HG03135 (cell line): Measurements from ENCODE around the gene ILF3.
A peak's percentile ranks its signal among the peaks of the same experiment; 100 is the strongest.

Experiments
- ATAC-seq: cut with Tn5 transposase; IDR thresholded peaks from one replicate; pipeline ENCODE4 v1.9.1; 2021; ENCODE audit warnings: mild to moderate bottlenecking, moderate library complexity; ENCODE audit not compliant: unreplicated experiment

Gene ILF3

GRCh38 chr19:10694706-10695307, 40.7 kb downstream of the ILF3 start:
- ATAC-seq = no peak

GRCh38 chr19:10695401-10696398, 41.6 kb downstream of the ILF3 start:
- ATAC-seq = peak; percentile 73

GRCh38 chr19:10699650-10700335, 45.6 kb downstream of the ILF3 start:
- ATAC-seq = no peak

DNA sequence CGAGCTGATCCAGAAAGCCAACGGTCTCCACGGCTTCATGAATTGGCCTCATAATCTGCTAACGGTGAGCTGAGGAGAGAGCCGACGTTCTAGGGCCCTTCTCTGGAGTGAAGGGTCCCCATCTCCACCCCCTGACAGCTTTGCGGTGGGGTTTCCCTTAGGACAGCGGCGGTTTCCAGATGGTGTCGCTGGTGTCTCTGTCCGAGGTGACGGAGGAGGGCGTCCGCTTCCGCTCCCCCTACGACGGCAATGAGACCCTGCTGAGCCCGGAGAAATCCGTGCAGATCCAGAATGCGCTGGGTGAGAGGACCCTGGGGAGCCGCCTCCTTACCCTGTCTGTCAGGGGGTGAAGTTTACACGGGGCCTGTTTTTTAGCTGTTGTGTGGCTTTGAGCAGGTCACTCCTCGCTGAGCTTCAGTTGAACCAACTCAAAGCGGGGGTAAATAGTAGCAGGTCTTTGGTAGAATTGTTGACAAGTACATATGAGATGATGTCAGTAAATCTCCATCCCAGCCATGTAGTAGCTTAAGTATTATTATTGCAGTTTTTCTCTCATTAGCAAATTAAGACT, 47.9 kb downstream of the ILF3 start:
- ATAC-seq = peak; percentile 27

DNA sequence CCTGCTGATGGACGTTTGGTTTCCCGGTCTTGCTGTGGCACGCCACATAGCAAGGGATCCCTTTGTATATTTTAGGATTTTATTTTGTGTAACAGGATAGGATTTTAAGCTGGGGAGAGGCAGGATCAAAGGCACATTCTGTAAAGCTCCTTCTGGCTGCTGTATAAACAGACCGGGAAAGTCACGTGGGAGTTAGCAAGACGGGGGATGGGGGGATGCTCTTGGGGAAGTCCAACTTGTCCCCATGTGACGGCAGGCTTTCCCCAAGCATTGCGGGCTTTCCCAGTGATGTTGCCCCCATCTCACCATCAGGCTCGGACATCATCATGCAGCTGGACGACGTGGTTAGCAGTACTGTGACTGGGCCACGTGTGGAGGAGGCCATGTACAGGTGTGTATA, 52.8 kb downstream of the ILF3 start:
- no peak for ATAC-seq

- no peak for ATAC-seq
Measured at GRCh38 chr19:10707440-10707839, 53.3 kb downstream of the ILF3 start.

GRCh38 chr19:10708291-10708690, 54.1 kb downstream of the ILF3 start:
- no peak for ATAC-seq

GRCh38 chr19:10712045-10712444, 57.9 kb downstream of the ILF3 start:
- no peak for ATAC-seq

GRCh38 chr19:10712754-10713153, 58.6 kb downstream of the ILF3 start:
- no peak for ATAC-seq

DNA sequence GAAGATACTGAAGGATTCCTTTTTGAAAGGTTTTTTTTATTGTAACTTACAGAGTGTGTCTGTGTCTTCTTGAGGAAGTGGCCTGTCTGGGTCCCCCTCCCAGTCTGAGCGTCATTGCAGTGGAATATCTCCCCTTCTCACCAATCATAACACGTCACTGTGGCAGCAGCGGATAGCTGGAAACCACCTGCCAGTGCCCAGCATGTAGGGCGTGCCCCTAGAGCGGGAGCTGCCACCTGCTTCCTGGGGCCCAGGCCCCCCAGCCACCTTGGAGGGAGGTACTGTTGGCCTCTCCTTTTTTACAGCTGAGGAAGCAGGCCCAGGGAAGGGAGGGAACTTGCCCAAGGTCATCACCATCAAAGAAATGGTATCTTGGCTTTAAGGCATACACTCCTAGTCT, 59.2 kb downstream of the ILF3 start:
- no peak for ATAC-seq

DNA sequence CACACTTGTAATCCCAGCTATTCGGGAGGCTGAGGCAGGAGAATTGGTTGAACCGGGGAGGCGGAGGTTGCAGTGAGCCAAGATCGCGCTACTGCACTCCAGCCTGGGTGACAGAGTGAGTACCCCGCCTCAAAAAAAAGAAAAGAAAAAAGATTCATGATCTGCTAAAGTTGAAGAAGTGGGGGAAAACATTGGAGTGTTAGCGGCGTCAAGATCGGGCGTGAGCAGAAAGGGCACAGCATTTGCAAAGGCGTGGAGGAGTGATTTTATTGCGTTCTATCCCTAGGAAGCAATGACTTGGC, 62.9 kb downstream of the ILF3 start:
- no peak for ATAC-seq

DNA sequence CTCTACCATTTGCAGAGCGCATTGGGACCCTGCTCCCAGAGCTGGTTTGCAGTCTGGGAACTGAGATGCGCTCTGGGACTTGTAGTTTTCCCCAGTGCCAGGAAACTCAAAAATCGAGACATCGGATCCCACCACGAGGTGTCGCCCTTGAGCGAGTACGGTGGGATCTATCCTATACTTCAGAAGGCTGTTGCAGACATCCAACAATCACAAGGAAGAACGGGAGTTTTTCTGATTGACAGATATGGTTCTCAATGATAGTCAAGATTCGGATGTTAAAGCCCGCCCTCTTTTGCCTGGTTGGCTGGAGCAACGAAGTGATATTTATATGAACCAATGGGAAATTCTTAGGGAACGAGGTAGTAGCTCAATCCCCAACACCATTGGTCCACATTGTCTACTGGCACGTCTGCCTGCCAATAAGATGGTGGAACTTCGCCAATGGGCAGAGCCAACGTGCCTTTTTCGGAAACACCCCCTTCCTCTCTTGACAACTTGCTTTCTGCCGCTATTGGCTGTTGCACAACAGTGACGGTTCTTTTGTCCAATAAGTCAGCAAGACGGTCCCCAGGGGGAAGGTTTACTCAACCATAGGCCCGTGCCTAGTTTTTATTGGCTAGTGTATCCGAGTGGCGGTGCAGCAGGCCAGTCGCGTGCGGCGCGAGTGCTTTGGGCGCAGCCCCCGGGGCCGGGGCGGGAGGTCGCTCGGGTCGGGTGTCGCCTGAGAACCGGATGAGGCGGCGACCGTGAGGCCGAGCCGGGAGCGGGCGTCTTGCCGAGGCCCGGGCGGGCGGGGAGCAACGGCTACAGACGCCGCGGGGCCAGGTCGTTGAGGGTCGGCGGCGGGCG, 63.4 kb downstream of the ILF3 start, which contains the start of gene DNM2:
DNM2 (plus strand) TSS at position 724 of the 849 bp plus-strand sequence. CDS start 164 bp downstream, outside the sequence.
- ATAC-seq = peak; percentile 87

DNA sequence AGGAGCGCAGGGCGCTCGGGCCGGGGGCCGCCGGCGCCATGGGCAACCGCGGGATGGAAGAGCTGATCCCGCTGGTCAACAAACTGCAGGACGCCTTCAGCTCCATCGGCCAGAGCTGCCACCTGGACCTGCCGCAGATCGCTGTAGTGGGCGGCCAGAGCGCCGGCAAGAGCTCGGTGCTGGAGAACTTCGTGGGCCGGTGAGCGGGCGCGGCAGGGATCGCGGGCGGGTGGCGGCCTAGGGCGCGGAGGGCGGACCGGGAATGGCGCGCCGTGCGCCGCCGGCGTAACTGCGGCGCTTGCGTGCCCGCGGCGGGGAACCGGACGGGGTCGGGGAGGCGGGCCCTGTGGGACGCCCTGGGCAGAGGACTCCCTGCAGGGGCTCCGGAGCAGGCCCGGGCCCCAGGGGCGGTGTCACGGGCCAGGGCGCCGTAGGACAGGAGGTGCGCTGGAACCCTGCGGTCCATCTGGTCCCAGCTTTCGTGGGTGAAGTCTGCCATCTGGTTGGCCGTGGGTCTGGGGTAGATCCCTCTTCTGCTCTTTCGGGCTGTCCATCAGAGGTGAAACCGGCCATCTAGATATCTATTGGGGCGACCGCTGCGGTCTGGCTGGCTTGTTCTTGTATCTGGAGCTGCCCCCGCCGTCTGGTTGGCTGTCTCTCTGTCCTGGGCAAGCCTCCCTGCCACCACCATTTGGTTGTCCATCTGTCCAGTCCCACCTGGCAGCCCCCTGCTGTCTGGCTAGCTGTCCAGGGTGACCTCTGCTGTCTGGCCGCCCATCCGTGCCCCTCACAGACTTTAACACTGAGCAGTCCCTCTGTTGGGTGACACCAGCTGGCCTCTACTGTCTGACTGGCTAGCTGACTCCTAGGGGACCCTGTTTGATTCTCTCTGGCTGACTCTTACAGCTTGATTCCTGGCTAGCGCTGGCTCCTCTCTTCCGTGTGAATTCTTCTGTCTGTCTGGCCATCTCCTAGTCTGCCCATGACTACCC, 64.4 kb downstream of the ILF3 start:
- ATAC-seq = peak; percentile 17

- ATAC-seq = no peak
Measured at GRCh38 chr19:10719466-10719961, 65.4 kb downstream of the ILF3 start.

GRCh38 chr19:10720607-10721125, 66.5 kb downstream of the ILF3 start:
- no peak for ATAC-seq

GRCh38 chr19:10723591-10723990, 69.4 kb downstream of the ILF3 start:
- no peak for ATAC-seq

GRCh38 chr19:10724573-10725071, 70.5 kb downstream of the ILF3 start:
- no peak for ATAC-seq

DNA sequence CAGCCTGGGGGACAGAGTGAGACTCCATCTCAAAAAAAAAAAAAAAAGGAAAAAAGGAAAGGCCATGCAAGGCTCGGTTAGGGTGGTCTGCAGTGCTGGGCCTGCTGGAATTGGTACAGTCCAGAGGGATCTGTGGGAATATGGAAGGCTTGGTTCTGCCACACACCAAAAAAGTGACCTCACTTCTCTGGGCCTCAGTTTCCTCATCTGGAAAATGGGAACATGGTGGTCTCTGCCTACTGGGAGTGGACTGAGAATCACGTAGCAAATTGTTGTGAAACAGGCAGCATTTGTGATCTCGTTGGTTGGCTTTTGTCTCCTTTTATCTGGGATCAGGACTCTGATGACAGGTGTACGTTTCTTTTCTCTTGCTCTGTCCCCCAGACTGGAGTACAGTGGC, 71.3 kb downstream of the ILF3 start:
- no peak for ATAC-seq

- no peak for ATAC-seq
Measured at GRCh38 chr19:10726268-10726667, 72.1 kb downstream of the ILF3 start.
